ENCODE results near the gene GRAP2.

- TF ChIP-seq CTCF (conservative IDR thresholded peaks at IDR 0.05; ENCODE audit: low read depth, low read length) (no peak), EZH2phosphoT487 (IDR thresholded peaks at IDR 0.05; ENCODE audit: borderline replicate concordance, low read length) (no peak), EZH2 (IDR thresholded peaks at IDR 0.05; ENCODE audit: low read length, unreplicated experiment) (no peak)
Observed at GRCh38 chr22:40018051-40018450, 117.2 kb downstream of the GRAP2 start.

Data from PC-3 (cell line).